Iris pigment epithelial cell (primary cell): ENCODE measurements around the gene BCL11B.

ENCODE experiments used
- DNase-seq: peaks from one replicate; pipeline ENCODE4 v3.0.0-alpha.2; 2011; ENCODE audit warnings: low read depth

The BCL11B gene

DNA sequence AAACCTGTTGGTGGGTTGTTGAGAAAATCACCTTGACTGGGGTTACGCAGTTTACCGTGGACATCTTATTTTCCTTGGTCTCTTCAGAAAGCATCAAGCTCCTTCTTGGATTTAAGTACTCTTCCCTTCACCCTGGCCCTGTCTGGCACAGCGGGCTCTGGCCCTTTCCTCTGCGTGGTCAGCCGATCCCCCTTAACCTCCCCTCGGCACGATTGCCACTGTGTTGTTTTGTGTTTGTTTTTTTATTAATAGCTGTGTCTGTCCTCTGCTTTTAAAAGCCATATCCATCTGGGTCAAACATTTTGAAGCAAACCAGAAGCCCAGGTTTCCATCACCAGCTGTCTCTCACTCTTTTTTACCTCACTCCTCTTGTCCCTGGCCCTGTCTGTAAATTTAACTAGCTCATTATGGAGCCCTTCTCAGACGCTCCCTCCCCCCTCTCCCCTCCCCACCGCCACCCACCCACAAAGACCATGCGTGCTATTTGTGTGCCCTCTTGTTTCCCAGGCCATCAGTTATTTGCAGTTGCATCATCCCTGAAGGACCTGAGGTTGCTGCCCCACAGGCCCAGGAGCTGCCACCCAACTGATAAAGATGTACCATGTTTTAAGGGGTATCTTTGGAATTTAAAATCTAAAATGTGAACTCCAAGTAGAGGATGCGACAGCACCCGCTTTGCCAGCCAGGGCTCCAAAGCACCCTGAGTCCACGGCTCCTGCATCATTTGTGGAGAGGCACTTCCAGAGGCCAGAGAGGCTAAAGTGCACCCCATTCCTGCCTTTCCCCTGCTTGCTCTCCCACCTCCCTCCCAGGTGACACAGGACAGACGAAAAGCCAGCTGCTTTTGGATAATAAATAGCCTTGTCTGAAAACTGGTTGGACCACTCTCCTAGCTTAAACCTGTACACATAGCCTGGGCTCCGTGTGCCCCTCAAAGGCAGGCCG, 3.9 kb downstream of the BCL11B start:
- no peak for DNase-seq

DNA sequence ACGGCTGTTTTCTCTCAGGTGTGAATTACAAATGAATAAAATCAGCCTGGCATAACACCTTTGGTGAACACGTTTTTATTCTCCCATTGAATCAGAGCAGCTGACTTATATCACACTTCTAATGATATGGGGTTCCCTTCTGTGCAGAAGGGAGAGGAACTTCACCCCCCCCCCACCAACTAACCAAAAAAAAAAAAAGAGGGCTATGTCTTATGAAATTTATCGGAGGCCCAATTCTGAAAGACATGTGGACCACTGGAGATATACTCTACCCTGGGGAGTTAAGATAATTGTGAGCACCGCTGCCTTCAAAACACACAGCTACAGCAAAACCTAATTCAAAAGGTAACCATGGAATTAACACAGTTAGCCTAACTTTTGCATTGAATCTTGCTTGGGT, 4.6 kb downstream of the BCL11B start:
- DNase-seq = no peak

DNA sequence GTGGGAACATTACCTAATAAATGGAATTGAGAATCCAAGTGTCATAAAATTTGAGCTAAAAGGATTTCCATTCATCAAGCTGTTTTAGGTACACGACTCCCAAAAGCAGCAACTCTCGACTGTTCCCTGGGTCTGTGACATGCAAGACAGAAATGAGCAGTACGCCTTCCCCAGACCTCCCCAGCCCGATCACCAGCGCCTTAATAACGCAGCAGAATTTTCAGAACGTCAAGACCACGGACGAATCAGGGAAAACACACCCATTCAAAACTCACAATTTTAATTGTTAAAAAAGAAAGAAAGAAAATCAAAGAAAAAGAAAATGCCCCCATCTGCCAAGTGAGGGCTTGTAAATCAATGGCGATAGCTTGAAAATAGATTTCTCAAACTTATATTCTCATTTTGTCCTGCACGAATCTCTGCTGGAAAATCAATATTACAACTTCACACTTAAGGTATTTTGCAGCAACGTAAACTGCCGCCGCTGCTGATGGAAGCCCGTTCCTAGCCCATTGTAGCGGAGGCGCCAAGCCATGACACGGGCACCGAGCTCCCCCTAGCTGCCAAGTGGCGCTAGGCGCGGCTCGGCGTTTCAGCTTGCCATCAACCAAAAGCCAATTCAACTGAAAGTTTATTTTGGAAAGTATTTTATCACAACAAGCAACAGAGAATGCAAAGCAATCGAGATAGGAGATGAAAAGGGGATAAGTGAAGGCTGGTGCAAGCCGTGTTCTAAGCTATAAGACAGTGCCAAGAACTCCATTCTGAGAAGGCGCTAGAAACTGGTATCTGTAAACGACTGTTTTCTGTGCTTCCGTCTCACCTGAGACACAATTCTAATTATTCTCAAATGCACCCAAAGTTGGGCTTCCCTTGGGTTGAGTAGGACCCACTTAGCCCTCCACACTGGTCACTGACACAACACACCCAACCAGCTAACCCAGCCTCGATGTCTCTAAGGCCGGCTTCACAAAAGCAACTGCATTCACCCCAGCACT, 5.5 kb downstream of the BCL11B start:
- DNase-seq = peak; percentile 73

DNA sequence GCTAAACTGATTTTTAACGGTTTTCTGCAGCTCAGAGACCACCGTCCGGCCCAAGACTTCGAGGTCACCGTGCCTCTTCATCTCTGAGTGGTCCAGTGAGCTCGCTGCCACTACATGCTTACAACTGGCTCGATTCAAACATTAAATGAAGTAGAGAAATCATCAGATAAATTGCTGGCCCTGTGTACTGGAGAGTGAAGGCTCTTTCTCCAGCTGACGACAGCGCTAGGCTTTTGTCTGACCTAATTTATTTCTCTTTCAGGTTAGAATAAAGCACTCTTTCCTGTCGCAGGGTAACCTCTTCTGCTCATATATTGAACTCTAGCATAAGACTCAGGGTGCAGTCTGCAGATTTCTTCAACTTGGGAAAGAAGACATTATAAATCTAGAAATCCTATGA, 6.4 kb downstream of the BCL11B start:
- DNase-seq = no peak

DNA sequence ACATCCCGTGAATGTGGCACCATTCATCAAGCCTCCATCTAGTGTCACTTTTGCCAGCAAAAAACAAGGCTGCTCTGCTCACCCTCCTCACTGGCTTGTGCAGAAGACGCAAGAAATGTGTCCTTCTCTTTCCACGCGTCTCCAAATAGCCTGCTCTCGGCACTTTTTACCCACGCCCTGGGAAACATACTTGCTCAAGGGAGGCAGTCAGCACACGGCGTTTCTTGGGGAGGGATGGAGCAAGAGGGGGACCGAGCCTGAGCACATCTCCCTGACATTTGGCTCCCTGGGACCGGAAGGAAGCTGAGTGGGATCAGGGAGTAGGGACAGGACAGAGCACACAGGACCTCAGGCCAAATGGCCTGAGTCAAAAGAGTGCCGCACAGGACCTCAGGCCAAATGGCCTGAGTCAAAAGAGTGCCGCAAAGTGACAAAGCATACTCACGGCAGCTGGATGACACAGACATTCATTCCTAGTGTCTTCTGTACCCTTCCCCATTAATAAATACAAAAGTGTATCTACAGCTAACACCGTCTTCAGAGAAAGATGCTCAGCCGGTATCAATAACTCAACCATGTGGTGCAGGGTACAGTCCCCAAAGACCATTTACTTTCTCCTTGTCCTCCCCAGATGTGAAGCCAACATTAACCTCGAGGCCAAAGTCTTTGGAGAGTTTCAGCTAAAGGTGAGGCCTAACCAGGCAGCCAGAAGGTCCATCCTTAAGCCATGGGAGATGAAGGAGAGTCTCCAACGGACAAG, 7.1 kb downstream of the BCL11B start:
- DNase-seq = no peak

DNA sequence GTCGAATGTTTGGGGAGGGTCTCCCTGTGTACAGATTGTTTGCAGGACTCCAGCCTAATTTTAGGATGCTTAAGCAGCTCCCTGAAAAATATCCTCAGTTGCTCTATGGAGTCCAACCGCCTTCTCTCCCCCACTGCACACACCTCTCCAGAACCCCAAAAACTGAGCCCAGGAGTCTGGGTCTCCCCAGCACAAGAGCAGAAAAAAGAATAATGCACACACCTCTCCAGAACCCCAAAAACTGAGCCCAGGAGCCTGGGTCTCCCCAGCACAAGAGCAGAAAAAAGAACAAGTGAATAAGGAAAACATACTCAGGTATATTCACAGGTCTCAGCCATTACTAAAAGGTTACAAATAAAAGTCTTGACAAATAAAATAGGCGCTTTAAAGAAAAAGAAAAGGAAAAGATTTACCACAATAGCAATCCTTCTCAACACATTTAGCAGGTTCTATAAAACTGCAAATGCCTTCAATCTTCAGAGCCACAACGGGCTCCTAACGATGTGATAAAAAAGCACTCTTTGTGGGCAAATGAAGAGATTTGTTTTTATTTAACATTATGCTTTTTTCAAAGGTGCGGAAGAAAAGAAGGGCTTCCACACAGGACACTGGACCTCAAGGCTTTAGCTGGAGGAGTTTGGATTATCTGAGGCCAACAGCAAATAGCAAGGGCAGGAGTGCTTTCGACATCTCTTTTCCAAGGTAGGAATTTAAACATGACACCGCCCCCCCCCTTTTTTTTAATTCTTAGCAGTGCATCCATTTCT, 8.2 kb downstream of the BCL11B start:
- DNase-seq = no peak

DNA sequence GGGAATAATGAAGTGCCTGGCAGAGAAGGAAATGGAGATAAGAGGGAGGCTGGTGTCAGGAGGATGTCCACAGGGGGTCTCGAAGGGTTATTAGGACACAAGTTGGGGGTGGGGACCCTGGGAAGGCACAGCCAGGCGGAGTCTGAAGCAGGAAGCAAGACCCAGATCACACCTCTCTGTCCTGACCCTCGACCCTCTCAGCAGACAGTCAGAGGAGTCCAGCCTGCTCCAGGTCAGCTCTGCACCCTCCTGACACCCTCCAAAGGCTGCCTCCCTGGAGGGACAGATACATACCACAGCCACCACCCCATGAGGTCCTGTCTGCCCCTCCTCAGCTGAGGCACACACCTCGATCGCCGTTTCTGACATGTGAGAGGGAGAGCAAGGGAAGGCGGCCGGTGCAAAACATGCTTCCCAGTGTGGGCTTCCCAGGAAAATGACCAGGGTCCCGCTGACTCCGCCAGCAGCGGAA, 9.0 kb downstream of the BCL11B start:
- DNase-seq = no peak

DNA sequence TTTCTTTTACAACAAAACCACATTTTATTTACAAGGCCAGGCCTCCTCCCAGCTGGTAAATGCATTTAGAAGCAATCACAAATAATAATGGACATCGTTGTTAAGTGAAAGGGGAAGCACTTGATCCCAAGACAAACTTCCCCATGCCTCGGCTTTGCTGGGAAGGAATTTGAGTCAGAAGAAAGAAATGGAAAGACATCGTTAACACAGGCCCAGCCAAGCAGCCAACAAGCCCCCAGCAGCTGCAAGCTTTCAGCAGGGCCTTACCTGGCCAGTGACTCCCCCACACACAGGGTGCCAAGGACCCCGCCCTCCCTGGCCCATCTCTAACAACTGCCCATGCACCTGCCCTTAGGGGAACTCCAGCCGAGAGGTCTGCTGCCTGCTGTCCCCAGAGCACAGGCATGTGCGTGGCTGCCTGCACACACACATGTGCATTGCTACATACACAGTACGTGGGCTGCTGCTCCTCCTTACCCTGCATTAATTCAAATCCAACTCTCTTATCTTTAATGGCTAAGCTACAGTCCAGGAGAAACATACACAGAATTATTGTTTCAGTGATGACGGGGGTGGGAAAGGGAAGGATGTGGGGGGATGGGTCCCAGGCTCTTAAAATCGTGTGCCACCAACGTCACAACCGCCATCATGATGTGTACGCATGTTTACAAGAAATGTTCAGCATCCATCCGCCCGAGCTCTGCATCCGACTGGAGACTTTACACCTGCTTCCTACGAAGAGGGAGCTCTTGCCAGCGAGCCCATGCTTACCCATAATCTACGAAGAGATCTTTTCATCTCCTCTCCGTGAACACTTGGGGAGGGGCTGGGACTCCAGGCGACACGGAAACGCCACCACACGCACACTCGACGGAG, 9.8 kb downstream of the BCL11B start:
- DNase-seq = no peak

DNA sequence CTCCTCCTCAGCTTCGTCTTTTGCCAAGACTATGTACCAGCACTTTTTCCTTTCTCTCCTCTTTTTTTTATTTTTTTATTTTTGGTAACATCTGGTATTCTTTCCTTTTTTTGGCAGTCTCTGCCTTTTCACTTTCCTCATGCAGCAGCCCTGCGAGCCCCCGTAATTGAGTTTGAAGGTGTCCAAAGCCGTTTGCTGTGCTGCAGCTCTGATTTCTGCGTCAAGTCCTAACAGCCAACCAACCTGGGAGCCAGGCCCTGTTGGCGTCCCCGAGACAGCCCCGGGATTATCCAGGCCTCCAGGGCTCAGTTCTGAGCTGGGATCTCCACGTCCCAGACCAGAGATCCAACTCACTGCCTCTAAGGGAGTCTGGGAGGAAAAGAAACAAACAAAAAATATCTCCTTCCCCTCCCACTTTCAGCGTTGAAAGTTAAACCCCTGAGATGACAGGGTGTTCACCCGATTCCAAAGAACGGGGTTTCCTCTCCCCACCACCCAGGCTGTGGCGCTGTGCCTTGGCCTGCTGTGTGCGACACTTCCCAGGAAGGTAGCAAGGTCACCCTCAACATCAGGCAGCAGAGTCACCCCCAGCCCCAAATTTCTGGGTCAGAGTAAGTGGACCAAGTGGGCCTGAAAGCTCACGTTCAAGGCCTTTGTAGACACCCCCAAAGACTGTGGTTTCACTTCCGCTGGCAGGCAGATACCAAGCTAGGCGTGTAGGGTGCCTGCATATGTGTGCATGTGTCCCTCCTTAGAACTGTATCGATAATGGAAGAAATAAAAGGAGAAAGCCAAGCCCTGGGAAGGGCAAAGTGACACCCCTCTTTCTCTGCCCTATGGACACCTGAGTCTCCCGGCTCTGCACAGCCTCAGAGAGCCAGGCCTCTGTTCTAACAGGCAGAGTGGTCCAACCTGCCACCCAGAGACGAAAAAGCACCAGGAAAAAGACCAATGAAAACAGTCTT, 11.1 kb downstream of the BCL11B start:
- no peak for DNase-seq

DNA sequence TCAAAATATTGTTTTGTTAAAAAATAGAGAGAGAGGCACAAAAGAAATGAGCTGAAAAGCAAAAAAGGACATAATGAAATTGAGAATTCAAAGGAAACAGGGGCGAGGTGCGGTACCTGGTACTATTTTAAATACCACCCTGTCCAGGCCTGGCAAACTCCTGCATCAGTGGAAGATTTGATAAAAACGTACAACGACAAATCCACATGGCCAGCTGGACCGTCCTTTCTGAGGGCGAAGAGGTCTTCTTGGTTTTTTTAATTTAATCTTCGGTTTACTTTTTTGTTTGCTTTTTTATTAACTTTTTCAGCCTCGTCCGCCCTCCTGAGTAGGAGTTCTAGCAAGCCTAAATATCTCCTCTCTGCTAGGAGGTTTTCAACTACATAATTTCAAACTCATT, 11.9 kb downstream of the BCL11B start:
- no peak for DNase-seq

DNA sequence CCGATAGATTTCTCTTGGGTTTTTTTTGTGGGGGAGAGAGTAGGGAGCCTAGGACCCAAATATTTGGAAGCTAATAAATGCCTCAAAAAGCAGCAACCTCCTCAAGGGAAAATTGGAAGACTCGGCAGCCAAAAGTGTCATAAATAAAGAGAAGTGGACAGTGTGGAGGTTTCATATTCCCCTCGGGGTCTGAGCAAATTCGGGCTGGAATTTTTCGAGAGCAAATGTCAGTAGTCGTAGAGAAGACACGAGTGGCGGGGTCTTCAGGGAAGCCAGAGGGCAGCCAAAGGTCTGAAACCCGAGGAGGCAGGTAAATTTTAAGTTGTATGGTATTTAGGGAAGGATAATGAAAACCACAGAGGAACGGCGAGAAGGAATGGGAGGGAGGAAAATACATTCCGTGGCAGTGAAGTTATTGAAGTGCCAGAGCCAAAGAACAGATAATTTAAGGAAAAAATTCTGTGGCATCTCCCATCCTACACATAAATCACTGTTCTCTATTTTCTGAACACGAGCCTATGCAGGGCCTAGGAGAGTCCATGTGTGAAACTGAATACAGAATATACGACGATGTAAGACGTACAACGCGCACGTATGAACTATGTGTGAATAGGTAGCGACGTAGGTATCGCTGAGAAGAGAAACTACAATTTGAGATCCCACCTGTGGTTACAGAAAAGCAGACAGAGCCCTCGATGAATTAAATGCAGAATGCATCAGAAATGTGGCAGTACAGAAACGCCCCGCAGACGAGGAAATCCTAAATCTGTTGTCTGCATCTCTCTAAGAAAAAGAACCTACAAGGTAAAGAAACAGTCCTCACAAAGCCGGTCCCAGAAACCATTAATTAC, 12.9 kb downstream of the BCL11B start:
- no peak for DNase-seq

DNA sequence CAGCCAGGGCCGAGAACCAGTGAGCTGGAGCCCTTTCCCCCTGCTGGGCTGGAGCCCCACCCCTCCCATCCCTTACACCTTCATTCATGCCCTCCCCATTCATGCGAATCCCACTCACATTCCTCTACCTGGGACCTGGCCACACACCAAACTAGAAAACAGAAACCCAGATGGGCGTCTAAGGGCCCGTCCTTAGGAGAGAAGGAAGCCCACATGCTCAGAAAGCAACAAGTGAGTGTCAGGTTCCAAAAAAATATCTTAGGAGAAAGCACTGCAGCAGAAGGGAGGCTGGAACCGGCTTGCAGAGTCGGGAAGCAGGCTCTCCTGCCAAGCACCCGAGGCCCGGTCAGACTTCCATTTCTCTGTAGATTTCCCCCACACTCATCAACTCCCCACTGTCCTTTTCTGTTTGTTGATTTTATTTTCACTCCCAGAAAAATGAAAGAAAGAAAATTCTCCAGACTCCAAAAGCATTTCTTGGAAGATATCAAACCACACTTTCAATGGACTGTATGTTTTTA, 13.6 kb downstream of the BCL11B start:
- no peak for DNase-seq

DNA sequence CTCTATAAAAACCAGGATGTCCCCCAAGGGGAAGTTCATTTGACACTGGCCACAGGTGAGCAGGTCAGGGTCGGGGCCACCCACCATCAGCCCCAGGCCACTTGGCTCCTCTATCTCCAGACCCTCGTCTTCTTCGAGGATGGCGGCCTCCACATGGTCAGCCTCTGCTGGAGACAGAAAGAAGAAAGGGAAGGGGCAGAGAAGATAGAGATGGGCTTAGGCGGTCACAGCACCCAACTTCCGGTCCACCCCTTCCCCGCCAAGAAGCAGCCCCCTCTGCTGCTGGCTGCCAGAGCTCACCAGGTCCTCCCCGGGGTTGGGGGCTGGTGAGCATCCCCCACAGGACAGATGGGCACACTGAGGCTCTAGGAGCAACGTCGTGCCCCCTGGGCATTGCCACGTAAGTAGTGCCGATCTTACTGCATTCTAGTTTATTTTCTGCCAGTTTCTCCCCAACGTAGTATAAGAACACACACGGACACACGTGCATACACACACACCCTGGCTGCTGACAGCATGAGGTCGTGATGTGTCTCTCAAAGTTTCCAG, 14.2 kb downstream of the BCL11B start:
- DNase-seq = no peak

DNA sequence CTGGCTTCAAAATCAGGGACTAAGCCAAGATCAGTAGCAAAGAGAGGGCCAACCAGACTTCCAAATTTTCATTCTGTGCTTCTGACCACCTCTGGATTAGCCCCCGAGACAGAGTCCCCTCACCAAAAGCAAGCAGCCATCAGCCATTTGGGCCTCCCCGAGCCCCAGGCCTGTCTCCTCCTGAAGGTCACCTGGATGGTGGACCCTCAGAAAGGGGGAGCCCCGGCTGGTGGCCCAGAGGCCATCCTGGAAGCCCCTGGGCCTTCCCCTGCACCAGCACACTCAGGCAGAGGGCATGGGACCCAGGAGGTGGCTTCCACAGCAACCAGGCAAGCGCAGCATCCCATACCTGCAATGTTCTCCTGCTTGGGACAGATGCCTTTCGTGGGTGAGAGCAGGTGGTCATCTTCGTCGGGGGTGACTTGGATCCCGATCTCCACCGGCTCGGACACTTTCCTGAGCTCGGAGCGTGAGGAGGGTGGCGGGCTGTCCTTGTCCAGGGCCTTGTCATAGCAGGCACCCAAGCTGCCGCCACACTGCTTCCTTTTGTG, 14.8 kb downstream of the BCL11B start:
- DNase-seq = no peak

DNA sequence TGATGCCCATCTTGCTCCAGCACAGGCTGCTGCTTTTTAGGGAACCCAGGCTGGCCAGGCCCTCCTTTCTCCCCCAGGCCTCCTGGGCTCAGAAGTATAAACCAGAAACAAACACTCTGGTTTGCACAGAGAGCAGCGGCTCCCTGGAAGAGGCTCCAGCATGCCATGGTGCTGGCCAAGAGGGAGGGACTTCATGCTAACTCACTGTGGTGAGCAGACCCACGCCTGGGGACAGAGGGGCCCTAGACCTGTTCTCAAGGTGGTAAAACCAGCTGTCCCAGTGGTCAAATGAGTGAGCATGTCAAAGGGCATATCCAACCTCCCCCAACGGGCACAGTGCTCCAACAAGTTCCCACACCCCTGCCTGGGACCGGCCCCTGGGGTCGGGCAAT, 15.5 kb downstream of the BCL11B start:
- DNase-seq = no peak

DNA sequence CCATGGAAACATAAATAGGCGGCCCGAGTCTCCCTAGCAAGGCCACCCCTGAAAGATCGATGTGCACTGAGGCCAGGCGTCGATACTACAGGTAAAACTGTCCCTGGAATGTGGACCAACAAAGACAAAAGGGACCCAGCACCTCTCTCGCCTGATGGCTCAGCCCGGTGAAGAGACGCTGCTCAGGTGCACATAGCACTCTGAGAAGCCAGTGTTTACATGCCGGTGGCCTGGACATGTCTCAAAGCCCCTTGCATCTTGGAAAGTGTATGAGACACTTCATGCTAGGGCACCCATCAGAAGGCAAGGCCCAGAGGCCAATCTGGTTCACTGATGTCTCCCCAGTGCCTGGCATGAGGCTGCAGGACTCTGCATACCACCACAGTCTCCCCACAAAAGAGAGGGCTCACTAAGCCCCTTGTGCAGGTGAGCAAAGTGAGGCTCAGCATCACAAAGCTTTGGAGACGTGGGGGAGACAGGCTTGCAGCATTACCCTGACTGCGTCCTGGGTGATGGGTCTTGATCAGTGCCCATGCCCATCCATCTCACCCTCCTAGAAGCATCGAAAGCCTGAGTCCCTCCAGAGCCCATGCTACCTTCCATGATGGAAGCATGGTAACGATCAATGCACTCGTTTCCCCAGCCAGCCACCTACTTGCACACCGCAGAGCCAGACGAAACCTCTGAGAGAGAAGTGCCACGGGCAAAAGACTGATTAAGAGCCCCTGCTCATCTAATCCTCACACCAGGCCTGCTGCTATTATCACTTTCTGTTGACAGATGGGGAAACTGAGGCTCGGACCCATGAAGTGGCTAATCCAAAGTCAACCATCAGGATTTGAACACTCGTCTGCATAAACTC, 16.1 kb downstream of the BCL11B start:
- DNase-seq = no peak
